Prostate gland (tissue), 2 donors: Measurements from ENCODE around the gene CLIP3. TPM values are rescaled to one million over a fixed set of nuclear protein-coding genes. Genes with fewer than 3 reads are reported as not detected.

Experiments used
- DNase-seq: peaks from one replicate; pipeline ENCODE4 v3.0.0-alpha.2; 2019; ENCODE audit warnings: low spot score
- H3K27ac ChIP-seq, 2 donors: fragments of 200-600 bp; sonication (generic); 2 replicates each; pipeline ENCODE4 v1.5.1; 2017 to 2019
- H3K27me3 ChIP-seq: fragments of 200-600 bp; sonication (generic); replicated peaks from 2 replicates; pipeline ENCODE4 v1.5.1; 2019; ENCODE audit not compliant: insufficient read depth
- H3K36me3 ChIP-seq, 2 donors: fragments of 200-600 bp; sonication (generic); 1 replicate in 1 of 2; 2 replicates in 1 of 2; pipeline versions ENCODE4 v1.5.1 to v1.8.1; 2017 to 2019
- H3K4me1 ChIP-seq: fragments of 200-600 bp; sonication (generic); replicated peaks from 2 replicates; pipeline ENCODE4 v1.5.1; 2019
- H3K4me3 ChIP-seq, 2 donors: fragments of 200-600 bp; sonication (generic); 2 replicates each; pipeline ENCODE4 v1.5.1; 2017 to 2019
- H3K9me3 ChIP-seq: fragments of 200-600 bp; sonication (generic); 2 replicates; pipeline ENCODE4 v1.5.1; 2017
- CTCF ChIP-seq, 4 experiments: fragments of 200-600 bp in 2 of 4; fragments of 450-650 bp in 2 of 4; sonication (generic) in 2 of 4; IDR thresholded peaks; 1 replicate in 3 of 4; 2 replicates in 1 of 4; pipeline ENCODE4 v1.5.1; 2016 to 2019; ENCODE audit warnings: antibody characterized with exemption in 4 of 4, mild to moderate bottlenecking in 2 of 4, moderate library complexity in 2 of 4
- POLR2A ChIP-seq: fragments of 450-650 bp; IDR thresholded peaks from one replicate; pipeline ENCODE4 v1.6.1; 2016; ENCODE audit warnings: antibody characterized with exemption, mild to moderate bottlenecking
- POLR2AphosphoS5 ChIP-seq: sonication (generic); formaldehyde crosslinking; IDR thresholded peaks from one replicate; pipeline ENCODE4 v1.6.1; 2017; ENCODE audit warnings: antibody characterized with exemption
- WGBS: methylation state at CpG from one replicate; pipeline ENCODE4 v1.1.5; 2018; 5-methylcytosine and 5-hydroxymethylcytosine counted together
- intact Hi-C: fragments of 100-400 bp; cut with DNase I; formaldehyde crosslinking; loops from one replicate; pipeline ENCODE4 v1.14.2; 2022
- total RNA-seq, 2 donors: library from RNA; depleted of rRNA; stranded (reverse); fragments of >200 nt; gene quantifications; one replicate each; pipeline ENCODE4 v1.1.0, GENCODE V29; 2016

The CLIP3 gene
- total RNA-seq = 10 to 100 TPM in 1 of 2 donors, 1 to 10 TPM in 1; 7.4 to 31.2 TPM

GRCh38 chr19:36032251-36033104 lies at the start of gene CLIP3:
TSS of gene CLIP3 (minus strand) at chr19:36032873. CDS start at chr19:36032357, 516 bp downstream.
- Histone ChIP-seq H3K27ac (peak within 1 kb of the TSS; percentile 31 to 69), H3K36me3 (no peaks in the 10 kb centered on the region), H3K4me3 (peak within 1 kb of the TSS; percentile 44 to 45), H3K4me1 (no peaks in the 10 kb centered on the region), H3K9me3 (no peaks in the 10 kb centered on the region), H3K27me3 (no peaks in the 10 kb centered on the region)
- TF ChIP-seq POLR2AphosphoS5 = peak; percentile 22
- no peak for TF ChIP-seq CTCF (IDR thresholded peaks at IDR 0.05)
- 2% methylated on average over 47 of the region's 51 CpGs for WGBS
- no peak for DNase-seq
- intact Hi-C loops = no loop called here

GRCh38 chr19:36081894-36082293 lies 49.2 kb upstream of the CLIP3 start:
- DNase-seq = no peak
- no peak overlapping the region for H3K27ac ChIP-seq
- no peak overlapping the region for H3K4me3 ChIP-seq
- no peaks in the 10 kb centered on the region for H3K36me3 ChIP-seq
- intact Hi-C loops = no loop called here
- H3K4me1 ChIP-seq = no peaks in the 10 kb centered on the region
- no peaks in the 10 kb centered on the region for H3K9me3 ChIP-seq
- no peaks in the 10 kb centered on the region for H3K27me3 ChIP-seq
- WGBS = 94% methylated on average over 7 of the region's 7 CpGs
- TF ChIP-seq POLR2A = no peak
- no peak for TF ChIP-seq POLR2AphosphoS5

- WGBS = 56% methylated on average over 3 of the region's 3 CpGs
- Histone ChIP-seq H3K27ac (no peak overlapping the region), H3K36me3 (no peaks in the 10 kb centered on the region), H3K9me3 (no peaks in the 10 kb centered on the region), H3K4me3 (no peak overlapping the region), H3K27me3 (no peaks in the 10 kb centered on the region), H3K4me1 (no peaks in the 10 kb centered on the region)
- intact Hi-C loops = no loop called here
- no peak for TF ChIP-seq CTCF (IDR thresholded peaks at IDR 0.05)
- no peak for TF ChIP-seq POLR2AphosphoS5
- no peak for TF ChIP-seq POLR2A
- no peak for DNase-seq
Observed at GRCh38 chr19:36081385-36081784, 48.7 kb upstream of the CLIP3 start.

GRCh38 chr19:36079389-36079945 lies 46.8 kb upstream of the CLIP3 start:
- H3K27ac ChIP-seq = no peak overlapping the region
- H3K36me3 ChIP-seq = no peaks in the 10 kb centered on the region
- no peaks in the 10 kb centered on the region for H3K4me1 ChIP-seq
- intact Hi-C loops = no loop called here
- H3K9me3 ChIP-seq = no peaks in the 10 kb centered on the region
- DNase-seq = no peak
- H3K4me3 ChIP-seq = no peak overlapping the region
- H3K27me3 ChIP-seq = no peaks in the 10 kb centered on the region
- TF ChIP-seq POLR2AphosphoS5 (no peak), POLR2A (no peak), CTCF (IDR thresholded peaks at IDR 0.05) (no peak)
- 98% methylated on average over 3 of the region's 3 CpGs for whole genome bisulfite sequencing

- 90% methylated on average over 10 of the region's 10 CpGs for WGBS
- H3K27me3 ChIP-seq = no peaks in the 10 kb centered on the region
- H3K27ac ChIP-seq = no peak overlapping the region
- no peaks in the 10 kb centered on the region for H3K36me3 ChIP-seq
- H3K4me1 ChIP-seq = no peaks in the 10 kb centered on the region
- no peak for DNase-seq
- no peaks in the 10 kb centered on the region for H3K9me3 ChIP-seq
- TF ChIP-seq POLR2A (no peak), POLR2AphosphoS5 (no peak), CTCF (IDR thresholded peaks at IDR 0.05) (no peak)
- H3K4me3 ChIP-seq = no peak overlapping the region
- intact Hi-C loops = no loop called here
Observed at GRCh38 chr19:36073121-36073876, 40.6 kb upstream of the CLIP3 start.
